SK-N-MC (cell line): ENCODE data around the gene LTBP1.
"Not testable (repeated sequence)": the region's sequence is repeated elsewhere in the genome, so short reads cannot be mapped to it uniquely, and the experiment has no call there.

ENCODE experiments used
- DNase-seq: peaks from one replicate; pipeline ENCODE4 v3.0.0-alpha.2; 2011; ENCODE audit warnings: low read depth, low spot score
- H3K27ac ChIP-seq: fragments of 200-600 bp; sonication (generic); 2 replicates; pipeline ENCODE4 v1.5.1; 2016; ENCODE audit warnings: mixed run types
- H3K36me3 ChIP-seq: fragments of 200-600 bp; sonication (generic); 2 replicates; pipeline ENCODE4 v1.6.1; 2017; ENCODE audit warnings: antibody characterized with exemption, low read length, mixed read lengths; ENCODE audit not compliant: insufficient read depth
- H3K4me3 ChIP-seq: fragments of 200-600 bp; sonication (generic); 2 replicates; pipeline ENCODE4 v1.5.1; 2016
- H3K9ac ChIP-seq: fragments of 200-600 bp; sonication (generic); 2 replicates; pipeline ENCODE4 v1.8.0; 2017; ENCODE audit warnings: mixed run types, mixed read lengths; ENCODE audit not compliant: insufficient read length
- H3K9me3 ChIP-seq: fragments of 200-600 bp; sonication (generic); 2 replicates; pipeline ENCODE4 v1.6.1; 2017; ENCODE audit warnings: low read depth, mild to moderate bottlenecking, antibody characterized with exemption, low read length, moderate library complexity, mixed read lengths
- EZH2 ChIP-seq: fragments of 200-600 bp; sonication (generic); IDR thresholded peaks from one replicate; pipeline ENCODE4 v1.6.1; 2017; ENCODE audit warnings: antibody characterized with exemption
- FOXP2 ChIP-seq: optimal IDR thresholded peaks from 2 replicates; pipeline ENCODE3; 2011; ENCODE audit warnings: mild to moderate bottlenecking, moderate library complexity; ENCODE audit not compliant: insufficient read depth; ENCODE audit errors: extremely low read length, control extremely low read depth
- POLR2AphosphoS5 ChIP-seq: IDR thresholded peaks from 2 replicates; pipeline ENCODE4 v1.6.1; 2012; ENCODE audit warnings: mild to moderate bottlenecking, low read depth, low read length, borderline replicate concordance

Gene LTBP1

DNA sequence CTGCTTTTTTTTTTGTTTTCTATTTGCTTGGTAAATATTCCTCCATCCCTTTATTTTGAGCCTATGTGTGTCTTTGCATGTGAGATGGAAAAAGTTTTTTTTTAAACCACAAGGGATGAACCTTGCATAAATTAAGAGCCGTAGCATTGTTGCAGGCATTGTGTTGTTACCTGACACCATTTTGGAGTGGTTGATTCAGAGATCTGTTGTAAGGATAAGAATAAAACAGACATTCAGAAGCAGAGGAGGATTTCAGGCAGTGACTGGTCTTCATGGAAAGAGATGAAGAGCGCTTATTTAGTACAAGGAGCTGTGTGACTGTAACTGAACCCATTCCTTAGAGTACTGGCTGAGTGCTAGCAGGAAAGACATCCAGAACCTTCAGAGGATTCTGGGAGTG lies 101.2 kb downstream of the LTBP1 start:
- Histone ChIP-seq H3K4me3 (no peak overlapping the region), H3K9me3 (no peaks in the 10 kb centered on the region), H3K27ac (no peak overlapping the region), H3K36me3 (no peaks in the 10 kb centered on the region), H3K9ac (no peak overlapping the region)
- TF ChIP-seq POLR2AphosphoS5 (no peak), FOXP2 (no peak), EZH2 (no peak)
- no peak for DNase-seq

DNA sequence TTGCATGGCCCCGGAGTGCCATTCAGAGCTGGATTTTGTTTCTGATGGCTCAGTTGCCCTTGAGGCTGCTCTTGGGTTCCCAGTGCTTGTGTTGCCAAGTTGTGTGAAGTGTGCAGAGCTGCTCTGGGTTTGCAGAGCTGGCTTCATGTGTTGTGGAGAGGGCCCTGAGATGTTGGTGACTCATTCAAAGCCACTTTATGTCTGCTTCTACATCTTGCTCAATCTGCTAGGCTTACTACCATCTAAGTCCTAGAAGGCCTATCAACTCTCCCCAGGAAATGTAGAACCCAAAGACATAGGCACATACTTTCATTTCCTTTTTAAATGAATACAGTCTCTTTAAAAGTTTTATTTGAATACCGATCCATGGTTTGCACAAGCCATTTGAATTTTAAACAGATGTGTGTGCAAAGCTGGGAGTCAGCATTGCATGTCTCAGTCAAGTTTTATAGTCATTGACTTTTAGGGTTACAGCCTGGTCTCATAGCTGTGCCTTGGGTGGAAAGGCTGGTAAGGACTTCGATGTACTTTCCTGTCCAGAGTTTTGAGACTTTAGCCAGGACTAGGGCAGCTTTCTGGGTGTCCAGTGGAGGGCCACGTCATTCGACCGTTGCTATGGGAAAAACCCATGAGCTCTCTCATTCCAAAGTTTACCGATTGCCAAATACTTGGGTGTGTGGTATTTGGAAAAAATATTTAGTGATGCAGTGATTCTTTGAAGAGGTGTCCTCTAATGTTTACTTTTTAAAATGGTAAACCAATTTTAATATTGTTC lies 105.0 kb downstream of the LTBP1 start:
- H3K27ac ChIP-seq = peak overlapping the region; percentile 85
- peak overlapping the region; percentile 41 for H3K4me3 ChIP-seq
- H3K9me3 ChIP-seq = no peaks in the 10 kb centered on the region
- peak; percentile 88 for DNase-seq
- H3K36me3 ChIP-seq = no peaks in the 10 kb centered on the region
- no peak overlapping the region for H3K9ac ChIP-seq
- TF ChIP-seq EZH2 (no peak), POLR2AphosphoS5 (no peak; the same call in 1 of the 2 replicates), FOXP2 (no peak)

DNA sequence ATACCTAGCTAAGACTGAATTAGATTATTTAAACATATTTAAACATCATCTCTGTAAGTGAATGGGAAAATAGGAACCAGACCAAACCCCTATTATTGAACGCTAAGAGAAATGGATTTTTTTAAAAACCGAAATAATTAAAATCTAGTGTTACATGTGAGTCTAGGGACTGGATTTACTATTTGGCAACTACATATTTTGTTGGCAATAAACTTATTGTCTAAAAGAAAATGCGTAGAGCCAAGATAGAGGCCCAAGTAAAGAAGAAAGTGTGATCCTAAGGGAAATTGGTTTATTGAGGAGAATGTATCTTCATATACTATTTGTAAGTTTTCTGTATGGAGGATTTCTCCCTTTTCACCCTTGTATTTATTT lies 105.6 kb downstream of the LTBP1 start:
- no peak overlapping the region for H3K9ac ChIP-seq
- no peak for DNase-seq
- no peaks in the 10 kb centered on the region for H3K36me3 ChIP-seq
- no peak for TF ChIP-seq EZH2
- no peak for TF ChIP-seq POLR2AphosphoS5
- no peak for TF ChIP-seq FOXP2
- H3K9me3 ChIP-seq = no peaks in the 10 kb centered on the region
- peak overlapping the region; percentile 42 for H3K27ac ChIP-seq
- H3K4me3 ChIP-seq = no peak overlapping the region

DNA sequence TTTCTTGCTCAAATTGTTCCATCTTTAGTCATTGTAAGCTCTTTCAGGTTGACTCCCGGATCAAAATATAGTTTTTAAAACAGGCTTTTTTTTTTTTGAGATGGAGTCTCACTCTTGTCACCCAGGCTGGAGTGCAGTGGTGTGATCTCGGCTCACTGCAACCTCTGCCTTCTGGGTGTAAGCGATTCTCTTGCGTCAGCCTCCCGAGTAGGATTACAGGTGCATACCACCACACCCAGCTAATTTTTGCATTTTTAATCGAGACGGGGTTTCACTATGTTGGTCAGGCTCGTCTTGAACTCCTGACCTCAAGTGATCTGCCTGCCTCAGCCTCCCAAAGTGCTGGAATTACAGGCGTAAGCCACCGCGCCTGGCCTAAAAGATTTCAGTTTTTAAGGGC lies 106.0 kb downstream of the LTBP1 start:
- not testable (repeated sequence) for H3K36me3 ChIP-seq, DNase-seq, H3K4me3 ChIP-seq, H3K9ac ChIP-seq, H3K27ac ChIP-seq, H3K9me3 ChIP-seq

DNA sequence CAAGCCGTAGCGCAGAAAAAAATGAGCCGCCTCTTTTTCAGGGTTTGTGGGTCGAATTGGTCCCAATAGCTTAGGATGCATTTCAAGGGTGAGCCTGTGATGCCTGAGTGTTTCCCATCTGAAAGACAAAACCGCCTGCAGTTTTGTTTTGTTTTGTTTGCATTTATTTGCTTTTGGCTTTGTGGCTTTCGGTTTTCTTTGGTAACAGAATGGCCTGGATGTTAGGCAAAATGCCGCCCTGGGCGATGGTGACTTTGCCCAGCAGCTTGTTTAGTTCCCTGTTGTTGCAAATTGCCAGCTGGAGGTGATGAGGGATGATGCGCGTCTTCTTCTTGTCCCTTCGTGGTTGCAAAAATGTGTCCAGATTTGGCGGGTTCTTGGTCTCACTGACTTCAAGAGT lies 109.4 kb downstream of the LTBP1 start:
- no peak for TF ChIP-seq FOXP2
- TF ChIP-seq POLR2AphosphoS5 = no peak
- no peak for TF ChIP-seq EZH2
- H3K36me3 ChIP-seq = no peaks in the 10 kb centered on the region
- H3K4me3 ChIP-seq = no peak overlapping the region
- no peak for DNase-seq
- H3K9ac ChIP-seq = no peak overlapping the region
- no peaks in the 10 kb centered on the region for H3K9me3 ChIP-seq
- H3K27ac ChIP-seq = no peak overlapping the region

DNA sequence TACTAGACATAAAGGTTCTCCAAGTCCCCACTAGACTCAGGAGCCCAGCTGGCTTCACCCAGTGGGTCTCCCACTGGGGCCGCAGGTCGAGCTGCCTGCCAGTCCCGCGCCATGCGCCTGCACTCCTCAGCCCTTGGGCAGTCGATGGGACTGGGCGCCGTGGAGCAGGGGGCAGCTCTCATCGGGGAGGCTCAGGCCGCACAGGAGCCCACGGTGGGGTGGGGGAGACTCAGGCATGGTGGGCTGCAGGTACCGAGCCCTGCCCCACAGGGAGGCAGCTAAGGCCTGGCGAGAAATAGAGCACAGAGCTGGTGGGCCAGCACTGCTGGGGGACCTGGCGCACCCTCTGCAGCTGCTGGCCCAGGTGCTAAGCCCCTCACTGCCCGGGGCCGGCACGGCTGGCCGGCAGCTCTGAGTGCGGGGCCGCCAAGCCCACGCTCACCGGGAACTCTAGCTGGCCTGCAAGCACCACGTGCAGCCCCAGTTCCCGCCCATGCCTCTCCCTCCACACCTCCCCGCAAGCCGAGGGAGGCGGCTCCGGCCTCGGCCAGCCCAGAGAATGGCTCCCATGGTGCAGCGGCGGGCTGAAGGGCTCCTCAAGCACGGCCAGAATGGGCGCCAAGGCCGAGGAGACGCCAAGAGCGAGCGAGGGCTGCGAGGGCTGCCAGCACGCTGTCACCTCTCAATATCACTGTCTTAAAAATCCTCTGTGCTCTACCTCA lies 110.7 kb downstream of the LTBP1 start:
- not testable (repeated sequence) for DNase-seq, H3K36me3 ChIP-seq, H3K27ac ChIP-seq, H3K4me3 ChIP-seq, H3K9me3 ChIP-seq, H3K9ac ChIP-seq

DNA sequence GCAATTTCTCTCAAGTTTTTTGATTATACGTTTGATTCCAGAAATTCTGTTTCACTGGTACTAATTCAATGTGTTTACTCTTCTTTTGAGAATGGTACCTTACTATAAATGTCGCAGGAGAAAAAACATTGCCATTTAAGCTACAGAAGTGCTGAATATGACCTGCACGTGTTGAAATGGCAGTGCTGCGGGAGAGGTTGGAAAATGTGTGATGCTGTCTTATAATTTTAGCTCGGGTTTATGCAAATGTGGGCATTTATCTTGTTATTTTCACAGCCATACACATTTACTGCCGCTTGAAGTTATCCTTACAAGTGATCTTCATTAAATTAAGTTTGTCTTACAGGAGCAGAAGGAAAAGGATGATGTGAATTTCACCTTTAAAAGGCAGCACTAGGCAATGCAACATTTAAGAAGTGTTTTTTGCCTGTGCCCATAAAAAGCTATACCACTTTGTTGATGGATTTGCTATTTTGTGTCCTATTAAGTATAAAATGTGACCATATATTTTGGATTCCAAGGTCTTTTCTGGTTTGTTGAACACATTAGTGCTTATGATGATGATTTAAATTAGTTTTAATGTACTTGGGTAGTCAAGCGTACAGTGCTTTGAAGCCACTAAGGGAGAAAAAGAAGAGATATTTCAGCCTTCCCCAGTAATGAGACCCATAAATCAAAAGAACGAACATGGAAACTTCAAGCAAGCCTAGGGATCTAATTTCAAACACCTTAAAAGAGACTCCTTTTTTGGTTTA lies 112.1 kb downstream of the LTBP1 start:
- H3K9ac ChIP-seq = no peak overlapping the region
- no peaks in the 10 kb centered on the region for H3K36me3 ChIP-seq
- no peak overlapping the region for H3K27ac ChIP-seq
- TF ChIP-seq EZH2 = no peak
- no peak for TF ChIP-seq FOXP2
- no peak for TF ChIP-seq POLR2AphosphoS5
- no peaks in the 10 kb centered on the region for H3K9me3 ChIP-seq
- no peak for DNase-seq
- H3K4me3 ChIP-seq = no peak overlapping the region

DNA sequence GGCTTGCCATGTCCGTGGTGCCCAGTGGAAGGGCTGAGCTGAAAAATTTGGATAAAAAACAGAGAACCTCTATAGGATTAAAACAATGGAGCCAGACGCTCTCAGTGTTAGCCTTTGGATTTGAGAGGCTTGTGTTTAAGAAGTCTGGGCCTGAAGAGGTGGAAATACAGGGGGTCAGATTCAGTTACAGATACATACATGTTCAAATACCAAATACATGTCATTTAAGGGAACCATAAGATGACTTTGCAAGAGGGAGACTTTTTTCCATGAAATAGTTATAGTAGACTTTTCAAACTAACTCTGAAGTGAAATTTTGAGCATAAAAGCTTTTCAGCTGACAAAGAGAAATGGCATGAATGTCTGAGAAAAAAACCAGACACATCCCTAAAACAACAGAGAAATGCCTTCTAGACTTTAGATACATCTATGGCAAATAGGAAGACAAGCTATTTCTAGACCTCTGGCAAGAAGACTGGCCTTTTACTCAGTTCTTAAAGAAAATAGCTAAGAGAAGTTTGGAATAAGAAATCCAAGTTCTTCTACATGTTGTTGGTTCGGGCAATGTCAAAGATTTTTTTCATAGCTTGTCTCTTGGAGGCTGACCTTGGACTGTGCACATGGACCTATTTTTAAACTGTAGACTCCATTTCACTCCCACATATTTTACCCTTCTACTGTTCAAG lies 112.9 kb downstream of the LTBP1 start:
- no peak for TF ChIP-seq POLR2AphosphoS5

More for the DNA sequence above, 112.9 kb downstream of the LTBP1 start:
- Histone ChIP-seq H3K27ac (no peak overlapping the region), H3K9ac (no peak overlapping the region), H3K9me3 (no peaks in the 10 kb centered on the region), H3K4me3 (no peak overlapping the region), H3K36me3 (no peaks in the 10 kb centered on the region)
- no peak for DNase-seq
